IMR-90 (cell line): ENCODE data around the gene POMT2. TPM values are rescaled to one million over a fixed set of nuclear protein-coding genes. Genes with fewer than 3 reads are reported as not detected.

Experiments used
- ATAC-seq: fragments of 200-7000 bp; cut with Tn5 transposase; 2 replicates; pipeline ENCODE4 v1.9.1; 2020; ENCODE audit warnings: low read depth, mild to moderate bottlenecking, moderate library complexity
- BruUV-seq: library from RNA; stranded (reverse); fragments of 400-500 nt; replicated peaks from 2 replicates; lab custom pipeline; 2021; lab: Mats Ljungman, UMichigan
- CTCF ChIA-PET: fragments of 300-600 bp; formaldehyde crosslinking; extraction: SDS; loops from one replicate; lab custom pipeline; 2021; ENCODE audit warnings: antibody characterized with exemption; lab: Yijun Ruan, JAX
- POLR2A ChIA-PET: fragments of 300-600 bp; sonication (Branson Sonifier 250); formaldehyde crosslinking; loops from one replicate; lab custom pipeline; 2022; ENCODE audit warnings: antibody characterized with exemption; ENCODE audit not compliant: unreplicated experiment; lab: Charles Lee
- DNase-seq: peaks from one replicate; pipeline ENCODE4 v3.0.0; 2013
- H2AFZ ChIP-seq: replicated peaks from 2 replicates; pipeline ENCODE3; 2013; ENCODE audit warnings: low read length, mild to moderate bottlenecking; ENCODE audit not compliant: poor library complexity
- H2AK5ac ChIP-seq: 2 replicates; pipeline ENCODE4 v1.6.1; 2013; ENCODE audit warnings: low read depth, low read length, inconsistent platforms
- H2AK9ac ChIP-seq: replicated peaks from 2 replicates; pipeline ENCODE3; 2013; ENCODE audit warnings: mild to moderate bottlenecking, low read depth, low read length, moderate library complexity; ENCODE audit not compliant: poor library complexity
- H2BK120ac ChIP-seq: 2 replicates; pipeline ENCODE4 v1.6.1; 2013; ENCODE audit warnings: low read depth, low read length, inconsistent platforms
- H2BK15ac ChIP-seq: 3 replicates; pipeline ENCODE4 v1.6.1; 2013; ENCODE audit warnings: low read depth, low read length, inconsistent platforms
- H2BK20ac ChIP-seq: 2 replicates; pipeline ENCODE4 v1.6.1; 2013; ENCODE audit warnings: low read depth, mild to moderate bottlenecking, inconsistent platforms, low read length, moderate library complexity
- H2BK5ac ChIP-seq: 2 replicates; pipeline ENCODE4 v1.6.1; 2013; ENCODE audit warnings: mild to moderate bottlenecking, low read depth, low read length, inconsistent platforms; ENCODE audit not compliant: poor library complexity, severe bottlenecking
- H3K14ac ChIP-seq: replicated peaks from 2 replicates; pipeline ENCODE4 v1.6.1; 2013; ENCODE audit warnings: low read depth, low read length, inconsistent platforms
- H3K18ac ChIP-seq: 2 replicates; pipeline ENCODE4 v1.6.1; 2013; ENCODE audit warnings: low read depth, low read length, control low read depth
- H3K23ac ChIP-seq: 2 replicates; pipeline ENCODE4 v1.6.1; 2013; ENCODE audit warnings: low read depth, low read length, inconsistent platforms
- H3K27ac ChIP-seq: 2 replicates; pipeline ENCODE4 v1.5.1; 2013; ENCODE audit warnings: mild to moderate bottlenecking, control low read depth, low read length; ENCODE audit not compliant: insufficient read depth
- H3K27me3 ChIP-seq: 2 replicates; pipeline ENCODE4 v1.6.1; 2013; ENCODE audit warnings: low read length; ENCODE audit not compliant: control insufficient read depth, insufficient read depth
- H3K36me3 ChIP-seq: 2 replicates; pipeline ENCODE4 v1.6.1; 2013; ENCODE audit warnings: low read length, mixed read lengths; ENCODE audit not compliant: control insufficient read depth, insufficient read depth
- H3K4ac ChIP-seq: 2 replicates; pipeline ENCODE4 v1.6.1; 2013; ENCODE audit warnings: low read depth, low read length, inconsistent platforms
- H3K4me1 ChIP-seq: 2 replicates; pipeline ENCODE4 v1.6.1; 2013; ENCODE audit warnings: low read length, mixed read lengths; ENCODE audit not compliant: control insufficient read depth, insufficient read depth
- H3K4me2 ChIP-seq: 2 replicates; pipeline ENCODE4 v1.6.1; 2013; ENCODE audit warnings: low read depth, mild to moderate bottlenecking, control low read depth, low read length, moderate library complexity
- H3K4me3 ChIP-seq: 2 replicates; pipeline ENCODE4 v1.5.1; 2013; ENCODE audit warnings: low read depth, mild to moderate bottlenecking, control low read depth, low read length, moderate library complexity; ENCODE audit not compliant: insufficient read depth
- H3K56ac ChIP-seq: 2 replicates; pipeline ENCODE4 v1.6.1; 2013; ENCODE audit warnings: low read length, inconsistent platforms; ENCODE audit not compliant: insufficient read depth; ENCODE audit errors: extremely low read depth
- H3K79me1 ChIP-seq, 2 experiments: 2 replicates each; pipeline ENCODE4 v1.6.1; 2013; ENCODE audit warnings: low read length in 2 of 2, inconsistent platforms in 1 of 2, low read depth in 1 of 2
- H3K9ac ChIP-seq: 2 replicates; pipeline ENCODE4 v1.6.1; 2013; ENCODE audit warnings: low read depth, low read length, control low read depth
- H3K9me1 ChIP-seq: 2 replicates; pipeline ENCODE4 v1.6.1; 2013; ENCODE audit warnings: low read length, inconsistent platforms; ENCODE audit not compliant: insufficient read depth
- H3K9me3 ChIP-seq: 2 replicates; pipeline ENCODE4 v1.6.1; 2013; ENCODE audit warnings: low read length; ENCODE audit not compliant: control insufficient read depth, insufficient read depth
- H4K20me1 ChIP-seq: 2 replicates; pipeline ENCODE4 v1.6.1; 2013; ENCODE audit warnings: low read length, inconsistent platforms; ENCODE audit not compliant: insufficient read depth
- H4K5ac ChIP-seq: 2 replicates; pipeline ENCODE4 v1.6.1; 2013; ENCODE audit warnings: mild to moderate bottlenecking, low read depth, low read length, control low read depth
- H4K8ac ChIP-seq, 2 experiments: 2 replicates each; pipeline ENCODE4 v1.6.1; 2013; ENCODE audit warnings: low read depth in 2 of 2, low read length in 2 of 2, control low read depth in 1 of 2, inconsistent platforms in 1 of 2
- H4K91ac ChIP-seq: 2 replicates; pipeline ENCODE4 v1.6.1; 2013; ENCODE audit warnings: low read depth, low read length, inconsistent platforms; ENCODE audit not compliant: insufficient read depth
- BHLHE40 ChIP-seq: fragments of 150-350 bp; IDR thresholded peaks from 2 replicates; pipeline ENCODE4 v1.6.1; 2016; ENCODE audit warnings: mild to moderate bottlenecking, low read depth, low read length
- CEBPB ChIP-seq: IDR thresholded peaks from 2 replicates; pipeline ENCODE4 v1.6.1; 2012; ENCODE audit warnings: low read depth, low read length, improper control_type of control experiment
- WGBS, 2 experiments: methylation state at CpG; one replicate each; pipeline versions ENCODE4 v1.1.5 to v1.1.7; 2013; ENCODE audit warnings: missing lambda C conversion rate in 2 of 2; ENCODE audit not compliant: insufficient read length in 1 of 2; ENCODE audit errors: extremely low coverage in 2 of 2; 5-methylcytosine and 5-hydroxymethylcytosine counted together
- dilution Hi-C: fragments of 300-500 bp; cut with HindIII; formaldehyde crosslinking; loops from one replicate; pipeline ENCODE4 v1.14.3; 2018; ENCODE audit warnings: low sequenced_read_pairs; ENCODE audit not compliant: unreplicated experiment
- in situ Hi-C: fragments of 300-500 bp; cut with MboI; formaldehyde crosslinking; loops from 3 replicates; pipeline ENCODE4 v1.14.3; 2019; ENCODE audit warnings: low sequenced_read_pairs, inconsistent platforms, mixed read lengths
- intact Hi-C: fragments of 100-400 bp; cut with micrococcal nuclease; formaldehyde crosslinking; loops from 2 replicates; pipeline ENCODE4 v1.10.0; 2022
- polyA plus RNA-seq, 3 experiments: library from polyadenylated mRNA; depleted of rRNA; stranded (reverse); fragments of >200 nt; gene quantifications; 2 replicates each; pipeline ENCODE4 v1.2.3, GENCODE V29; 2012; ENCODE audit warnings: low replicate concordance in 1 of 3
- total RNA-seq: library from RNA; depleted of rRNA; stranded (reverse); fragments of >200 nt; gene quantifications from 2 replicates; pipeline ENCODE4 v1.2.3, GENCODE V29; 2012

POMT2 gene
- total and polyA plus RNA-seq, 2 of the 4 experiments (the other 2 are of a cell fraction), result 6.5 to 13.0 TPM

DNA sequence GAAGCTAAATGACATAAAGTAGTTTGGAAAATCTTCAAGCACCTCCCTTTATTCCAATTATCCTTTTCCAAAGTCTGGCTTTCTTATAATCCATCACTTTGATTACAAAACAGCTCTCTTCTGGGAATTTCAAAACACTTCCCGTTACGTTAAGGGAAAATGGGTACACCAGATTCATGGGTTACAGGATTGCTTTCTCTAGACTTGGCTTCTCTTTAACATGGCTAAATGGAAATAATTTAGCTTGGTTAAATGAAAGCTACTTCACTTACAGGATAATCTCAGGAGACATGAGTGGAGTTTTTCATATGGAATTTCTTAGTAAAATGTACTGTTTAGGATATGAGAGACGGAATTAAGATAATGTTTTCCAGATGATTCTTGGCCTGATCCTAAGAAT is 14.9 kb upstream of the POMT2 start:
- Histone ChIP-seq H3K56ac (no peak overlapping the region), H3K4ac (no peak overlapping the region), H3K27me3 (no peaks in the 10 kb centered on the region), H4K5ac (no peak overlapping the region), H3K14ac (no peak overlapping the region), H3K9me3 (no peaks in the 10 kb centered on the region), H2AK5ac (no peak overlapping the region), H2BK120ac (no peak overlapping the region), H2AK9ac (no peak overlapping the region), H3K23ac (no peak overlapping the region), H3K4me3 (no peak overlapping the region), H3K4me1 (peaks cover 2% of the 10 kb centered on the region; the same call in 1 of the 2 replicates), H4K20me1 (no peaks in the 10 kb centered on the region), H3K18ac (no peak overlapping the region), H2BK20ac (no peak overlapping the region), H4K91ac (no peak overlapping the region), H2AFZ (no peak overlapping the region), H3K4me2 (no peak overlapping the region), H3K27ac (no peak overlapping the region), H4K8ac (no peak overlapping the region), H3K9ac (no peak overlapping the region), H3K9me1 (0 out of 2 replicates have a peak, but pooled peaks cover 4% of the 10 kb centered on the region), H2BK5ac (no peak overlapping the region), H3K36me3 (no peaks in the 10 kb centered on the region), H3K79me1 (no peaks in the 10 kb centered on the region), H2BK15ac (no peak overlapping the region)
- WGBS, 2 experiments, result no CpG with 5 or more reads among the region's 3 CpGs
- intact Hi-C loops, result no loop called here
- BruUV-seq, result no TSS peak
- dilution Hi-C loops, result no loop called here
- TF ChIP-seq BHLHE40, result no peak
- no peak for TF ChIP-seq CEBPB
- no peak for DNase-seq
- in situ Hi-C loops, result no loop called here
- no peak for ATAC-seq
- ChIA-PET POLR2A (no interaction called here), CTCF (interaction anchor here (1.0 kb wide), 1 partner anchor 19 kb away, joined by 3 read pairs; no protein-coding TSS in a partner anchor)
